Frontal cortex (tissue), 4 donors: ENCODE results near the gene CC2D2B. TPM values are rescaled to one million over a fixed set of nuclear protein-coding genes. Genes with fewer than 3 reads are reported as not detected.

ENCODE experiments used
- DNase-seq, 2 donors: peaks; one replicate each; pipeline ENCODE4 v3.0.0; 2012; ENCODE audit warnings: low spot score in 2 of 2
- FAIRE-seq: peaks from 2 replicates; lab custom pipeline; 2012; peaks lifted over from hg19 to GRCh38; lab: Jason Lieb, UNC
- small RNA-seq: library from RNA; depleted of rRNA; stranded (forward); fragments of <200 nt; gene quantifications from one replicate; pipeline ENCODE3, GENCODE V24; 2014
- total RNA-seq: library from RNA; depleted of rRNA; stranded (reverse); fragments of >200 nt; gene quantifications from one replicate; pipeline ENCODE4 v1.2.3, GENCODE V29; 2014
- donor health status: control.
- donor health status: control.
- donor health status: control.

Gene CC2D2B
- total RNA-seq, 1 donor from 2014 or later, result 1.2 TPM

DNA sequence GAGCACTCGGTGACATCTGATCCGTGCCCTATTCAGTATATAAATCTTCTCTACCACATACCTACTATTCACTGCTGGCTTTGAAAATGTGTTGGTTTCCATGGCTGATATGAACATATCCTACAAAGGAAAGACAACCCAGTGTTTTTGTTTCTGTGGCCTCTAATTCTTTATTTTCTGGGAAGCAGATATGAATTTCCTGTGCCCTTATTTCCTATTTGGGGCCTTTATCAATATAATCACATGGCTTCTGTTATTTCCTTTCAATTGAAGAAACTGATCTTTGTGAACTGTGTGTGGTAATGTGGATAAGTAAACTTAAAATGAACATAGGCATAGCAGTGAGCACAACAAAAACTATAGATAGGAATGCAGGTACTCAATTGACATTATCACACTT is 146.2 kb downstream of the CC2D2B start:
- no peak for DNase-seq
- no peak for FAIRE-seq

DNA sequence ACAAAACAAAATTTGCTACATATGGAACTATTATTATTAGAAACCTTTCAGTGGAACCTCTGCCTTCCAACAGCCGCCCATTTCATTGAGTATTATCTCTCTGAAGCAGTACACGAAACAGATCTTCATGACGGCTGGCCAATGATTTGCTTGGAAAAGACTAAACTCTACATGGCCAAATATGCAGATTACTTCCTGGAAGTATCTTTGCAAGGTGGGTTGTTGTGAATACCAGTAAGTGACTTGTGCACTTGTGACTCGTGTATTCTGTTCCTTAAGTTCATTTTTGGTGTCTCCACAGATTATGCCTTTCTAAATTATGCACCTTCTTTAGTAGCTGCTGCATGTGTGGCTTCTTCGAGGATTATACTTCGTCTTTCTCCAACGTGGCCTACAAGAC is 149.0 kb downstream of the CC2D2B start:
- FAIRE-seq (no peak), DNase-seq (no peak)

DNA sequence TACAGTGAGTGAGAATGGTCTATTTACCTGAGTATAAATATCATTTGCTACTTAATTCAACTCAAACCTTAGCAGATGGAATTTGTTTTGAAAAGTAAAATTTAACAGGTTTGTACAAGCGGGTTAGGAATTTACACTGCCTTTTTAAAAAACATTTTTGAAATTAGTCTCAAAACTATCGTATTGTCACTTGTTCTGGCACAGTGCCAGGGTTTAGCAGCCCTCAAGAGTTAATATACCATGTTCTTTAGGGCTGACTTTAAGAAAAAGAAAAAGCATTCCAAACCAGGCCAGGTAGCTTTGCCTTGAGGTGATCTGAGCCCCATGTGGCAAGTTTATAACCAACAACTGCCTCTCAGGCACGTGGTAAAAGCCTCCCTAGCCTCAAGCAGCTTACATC is 153.5 kb downstream of the CC2D2B start:
- FAIRE-seq (no peak), DNase-seq (no peak)

DNA sequence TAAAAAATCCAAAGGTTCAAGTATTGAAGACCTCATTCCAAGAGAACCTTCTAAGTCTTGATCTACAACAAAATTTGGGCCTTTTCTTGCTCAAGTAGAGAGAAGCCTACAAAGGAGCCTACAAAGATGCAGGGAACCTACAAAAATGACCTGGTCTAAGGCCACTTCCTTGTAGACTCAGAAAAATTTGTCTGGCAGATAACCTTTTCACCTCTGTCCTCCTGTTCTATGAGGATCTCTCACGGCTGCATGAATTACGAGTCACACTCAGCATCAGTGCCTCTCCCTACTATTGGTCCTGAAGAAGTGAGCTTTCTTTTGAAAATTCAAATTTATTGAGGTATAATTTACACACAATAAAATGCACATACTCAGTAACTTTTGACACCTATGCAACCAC is 164.9 kb downstream of the CC2D2B start:
- no peak for FAIRE-seq
- DNase-seq, result no peak

DNA sequence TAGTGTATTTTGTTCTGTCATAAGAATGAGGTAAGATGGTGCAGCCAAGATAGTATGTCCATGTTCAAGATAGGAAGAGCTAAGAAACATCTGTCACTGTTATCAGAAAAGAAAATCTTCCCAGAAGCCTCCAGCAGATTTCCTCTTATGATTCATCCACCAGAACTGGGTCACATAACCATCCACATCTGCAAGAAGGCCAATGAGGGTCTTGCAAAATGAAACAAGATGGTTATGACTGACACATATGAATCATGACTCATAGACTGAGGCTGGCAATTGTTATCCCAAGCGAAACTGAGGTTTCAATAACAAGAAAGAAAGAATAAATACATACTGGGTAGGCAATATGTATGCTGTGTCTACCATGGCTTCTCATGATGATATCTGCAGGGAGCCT is 165.9 kb downstream of the CC2D2B start:
- FAIRE-seq, result no peak
- no peak for DNase-seq

DNA sequence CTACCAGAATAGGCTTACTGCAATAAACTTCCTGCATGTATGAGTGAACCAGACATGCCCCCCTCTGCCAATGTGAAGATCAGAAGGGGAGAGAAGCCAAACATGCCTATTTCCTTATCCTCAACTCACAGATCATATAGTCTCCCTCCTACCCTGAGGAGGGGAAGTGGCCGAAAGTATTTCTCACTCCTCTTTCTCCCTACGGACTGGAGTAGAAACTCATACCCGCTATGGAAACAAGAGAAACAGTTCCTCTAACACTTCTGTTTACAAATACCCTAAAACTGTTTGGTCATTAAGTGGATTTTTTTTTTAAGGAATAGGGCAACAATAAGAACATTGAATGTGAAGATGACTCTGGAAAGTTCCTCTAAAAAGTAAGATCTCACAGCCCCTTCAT is 167.0 kb downstream of the CC2D2B start:
- no peak for DNase-seq
- no peak for FAIRE-seq

DNA sequence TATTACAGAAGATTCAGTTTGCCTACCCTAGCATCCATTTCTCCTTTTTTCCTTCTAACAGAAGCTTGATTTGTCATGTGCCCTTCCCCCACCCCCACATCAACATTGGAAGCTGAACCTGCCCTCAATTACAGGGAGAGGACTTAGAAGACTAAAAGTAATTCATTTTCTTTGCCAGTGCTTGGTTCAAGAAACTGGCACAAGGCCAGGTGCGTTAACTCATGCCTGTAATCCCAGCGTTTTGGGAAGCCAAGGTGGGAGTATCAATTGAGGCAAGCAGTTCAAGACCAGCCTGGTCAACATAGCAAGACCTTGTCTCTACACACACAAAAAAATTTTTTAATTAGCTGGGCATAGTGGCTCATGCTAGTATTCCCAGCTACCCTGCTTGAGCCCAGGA is 168.2 kb downstream of the CC2D2B start:
- FAIRE-seq, result no peak

DNA sequence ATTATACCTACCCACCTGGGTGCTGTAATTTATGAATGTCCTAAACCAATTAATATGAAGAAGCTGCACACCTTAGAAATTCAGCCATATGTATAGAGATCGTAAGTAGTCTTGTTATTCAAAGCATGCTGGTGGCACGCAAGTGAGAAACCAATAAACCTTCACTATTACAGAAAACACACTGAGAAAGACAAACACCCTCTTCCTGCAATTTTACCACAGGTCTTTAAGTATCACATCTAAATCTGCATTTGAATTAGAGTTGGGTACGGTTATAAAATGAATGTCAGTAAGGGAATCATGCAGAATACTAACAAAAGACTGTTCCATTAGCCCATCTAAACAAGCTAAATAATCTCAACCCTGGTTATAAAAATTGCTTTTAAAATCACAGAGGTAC is 169.4 kb downstream of the CC2D2B start:
- DNase-seq (no peak), FAIRE-seq (no peak)

More for the DNA sequence above, 168.2 kb downstream of the CC2D2B start:
- DNase-seq, result no peak

DNA sequence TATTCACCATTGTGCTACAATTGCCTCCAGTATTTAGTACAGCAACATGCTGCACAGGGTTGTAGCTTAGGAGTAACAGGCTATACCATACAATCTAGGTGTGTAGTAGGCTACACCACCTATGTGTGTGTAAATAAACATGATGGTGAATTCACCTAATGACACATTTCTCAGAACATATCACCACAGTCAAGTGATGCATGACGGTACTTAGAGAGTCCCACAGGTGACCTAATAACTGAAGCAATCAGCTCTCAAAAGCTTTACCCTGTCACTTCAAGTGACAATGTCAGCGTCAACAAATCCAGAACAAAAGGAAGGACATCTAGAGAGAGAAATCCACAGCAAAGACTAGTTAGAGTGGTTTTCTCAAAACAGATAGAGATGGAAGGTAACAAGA is 174.4 kb downstream of the CC2D2B start:
- no peak for FAIRE-seq
- DNase-seq, result no peak

Small RNAs within 50 kb of the gene (small RNA-seq; reads per million reads assigned to genes)
- 0.51 reads per million, percentile 40 among the genes with 10 or more reads in this experiment for gene MIR3157

Other genes starting within 250 kb of the CC2D2B start
- 16.3 TPM for gene TCTN3, start 214.0 kb upstream of the CC2D2B start, total RNA-seq
- gene ENTPD1, start 151.8 kb upstream of the CC2D2B start, total RNA-seq, result 6.9 TPM
- gene CCNJ, start 135.6 kb downstream of the CC2D2B start, total RNA-seq, result 17.1 TPM
- gene ZNF518A, start 222.3 kb downstream of the CC2D2B start, total RNA-seq, result 54.2 TPM